Nephron progenitor cell (in vitro differentiated cells): ENCODE measurements around the gene RANBP9.

Experiments
- DNase-seq: peaks from one replicate; pipeline ENCODE4 v3.0.0; 2021
- H3K27ac Mint-ChIP-seq: 2 replicates; pipeline ENCODE4 v1.8.0; 2021; ENCODE audit warnings: mild to moderate bottlenecking, moderate library complexity, mixed read lengths
- H3K27me3 Mint-ChIP-seq: 2 replicates; pipeline ENCODE4 v1.8.0; 2021; ENCODE audit warnings: mild to moderate bottlenecking, low read depth, mixed read lengths; ENCODE audit not compliant: poor library complexity
- H3K36me3 Mint-ChIP-seq: 2 replicates; pipeline ENCODE4 v1.8.0; 2021; ENCODE audit warnings: low read depth, mixed read lengths
- H3K4me1 Mint-ChIP-seq: 2 replicates; pipeline ENCODE4 v1.8.0; 2021; ENCODE audit warnings: mixed read lengths
- H3K4me3 Mint-ChIP-seq: 2 replicates; pipeline ENCODE4 v1.8.0; 2021; ENCODE audit warnings: mild to moderate bottlenecking, moderate library complexity, mixed read lengths
- H3K9me3 Mint-ChIP-seq: 2 replicates; pipeline ENCODE4 v1.8.0; 2021; ENCODE audit warnings: mild to moderate bottlenecking, moderate library complexity, mixed read lengths
- CTCF ChIP-seq: fragments of 200-600 bp; sonication (generic); IDR thresholded peaks from 2 replicates; pipeline ENCODE4 v1.5.0; 2021; ENCODE audit warnings: antibody characterized with exemption

The RANBP9 gene

GRCh38 chr6:13611715-13612114 is 99.9 kb downstream of the RANBP9 start:
- no peak for DNase-seq
- no peak for TF ChIP-seq CTCF
- Mint-ChIP-seq H3K4me3 (no peak overlapping the region), H3K27ac (no peak overlapping the region), H3K27me3 (peaks cover 3% of the 10 kb centered on the region), H3K36me3 (peaks cover 16% of the 10 kb centered on the region), H3K9me3 (no peaks in the 10 kb centered on the region), H3K4me1 (peaks cover 32% of the 10 kb centered on the region)

- no peak for TF ChIP-seq CTCF
- Mint-ChIP-seq H3K4me1 (no peaks in the 10 kb centered on the region), H3K9me3 (no peaks in the 10 kb centered on the region), H3K4me3 (no peak overlapping the region), H3K36me3 (peaks cover 54% of the 10 kb centered on the region), H3K27ac (no peak overlapping the region), H3K27me3 (peaks cover 2% of the 10 kb centered on the region)
- DNase-seq = no peak
Measured at GRCh38 chr6:13605634-13606033, 106.0 kb downstream of the RANBP9 start.

- Mint-ChIP-seq H3K27me3 (no peaks in the 10 kb centered on the region), H3K27ac (no peak overlapping the region), H3K9me3 (no peaks in the 10 kb centered on the region), H3K4me3 (no peak overlapping the region), H3K4me1 (peaks cover 2% of the 10 kb centered on the region), H3K36me3 (peaks cover 62% of the 10 kb centered on the region)
- no peak for DNase-seq
- no peak for TF ChIP-seq CTCF
Measured at GRCh38 chr6:13604546-13605416, 106.9 kb downstream of the RANBP9 start.

- DNase-seq = no peak
- H3K27me3 Mint-ChIP-seq = no peaks in the 10 kb centered on the region
- no peaks in the 10 kb centered on the region for H3K9me3 Mint-ChIP-seq
- no peak overlapping the region for H3K4me3 Mint-ChIP-seq
- peaks cover 67% of the 10 kb centered on the region for H3K36me3 Mint-ChIP-seq
- H3K4me1 Mint-ChIP-seq = peaks cover 8% of the 10 kb centered on the region
- TF ChIP-seq CTCF = no peak
- H3K27ac Mint-ChIP-seq = peak overlapping the region; percentile 81
Measured at GRCh38 chr6:13604135-13604534, 107.5 kb downstream of the RANBP9 start.

- Mint-ChIP-seq H3K4me1 (peaks cover 27% of the 10 kb centered on the region), H3K9me3 (no peaks in the 10 kb centered on the region), H3K27ac (no peak overlapping the region), H3K27me3 (peaks cover 2% of the 10 kb centered on the region), H3K4me3 (no peak overlapping the region), H3K36me3 (peaks cover 69% of the 10 kb centered on the region)
- DNase-seq = no peak
- TF ChIP-seq CTCF = no peak
Measured at GRCh38 chr6:13600036-13600435, 111.6 kb downstream of the RANBP9 start.

- TF ChIP-seq CTCF = no peak
- Mint-ChIP-seq H3K36me3 (peaks cover 56% of the 10 kb centered on the region), H3K27ac (no peak overlapping the region), H3K4me1 (peaks cover 27% of the 10 kb centered on the region), H3K9me3 (no peaks in the 10 kb centered on the region), H3K27me3 (peaks cover 2% of the 10 kb centered on the region), H3K4me3 (no peak overlapping the region)
- no peak for DNase-seq
Measured at GRCh38 chr6:13597073-13597472, 114.6 kb downstream of the RANBP9 start.
